PC-3 (cell line): ENCODE data around the gene NFATC2. TPM values are rescaled to one million over a fixed set of nuclear protein-coding genes. Genes with fewer than 3 reads are reported as not detected.

ENCODE experiments used
- ATAC-seq: fragments of 200-7000 bp; cut with Tn5 transposase; 2 replicates; pipeline ENCODE4 v1.9.1; 2020; ENCODE audit warnings: mild to moderate bottlenecking, moderate library complexity
- BruUV-seq: library from RNA; stranded (reverse); fragments of 400-500 nt; replicated peaks from 2 replicates; lab custom pipeline; 2021; lab: Mats Ljungman, UMichigan
- CTCF ChIA-PET: fragments of 300-600 bp; sonication (Branson Sonifier 250); formaldehyde crosslinking; loops from one replicate; lab custom pipeline; 2022; ENCODE audit warnings: antibody characterized with exemption; lab: Charles Lee
- POLR2A ChIA-PET: fragments of 300-600 bp; sonication (Branson Sonifier 250); formaldehyde crosslinking; loops from one replicate; lab custom pipeline; 2022; ENCODE audit warnings: antibody characterized with exemption; ENCODE audit not compliant: unreplicated experiment; lab: Charles Lee
- DNase-seq: peaks from one replicate; pipeline ENCODE4 v3.0.0-alpha.2; 2015
- H2AFZ ChIP-seq: fragments of 300-600 bp; sonication (generic); 2 replicates; pipeline ENCODE4 v1.6.0; 2016; ENCODE audit warnings: antibody characterized with exemption, low read length
- H3F3A ChIP-seq: fragments of 300-600 bp; sonication (generic); one replicate; pipeline ENCODE4 v1.6.0; 2017; ENCODE audit warnings: antibody characterized with exemption, low read length, control low read depth, mild to moderate bottlenecking; ENCODE audit not compliant: unreplicated experiment
- H3K27ac ChIP-seq: fragments of 300-600 bp; sonication (generic); 2 replicates; pipeline ENCODE4 v1.5.1; 2016; ENCODE audit warnings: mild to moderate bottlenecking, low read length
- H3K27me3 ChIP-seq: fragments of 300-600 bp; sonication (generic); 2 replicates; pipeline ENCODE4 v1.6.1; 2016; ENCODE audit warnings: low read length, mixed read lengths
- H3K36me3 ChIP-seq: fragments of 300-600 bp; sonication (generic); 2 replicates; pipeline ENCODE4 v1.6.1; 2016; ENCODE audit warnings: low read depth, mixed run types, low read length, mixed read lengths
- H3K4me1 ChIP-seq: fragments of 300-600 bp; sonication (generic); 2 replicates; pipeline ENCODE4 v1.5.1; 2016; ENCODE audit warnings: low read length; ENCODE audit not compliant: insufficient read depth
- H3K4me2 ChIP-seq: fragments of 300-600 bp; sonication (generic); 2 replicates; pipeline ENCODE4 v1.6.0; 2016; ENCODE audit warnings: low read length
- H3K4me3 ChIP-seq: fragments of 300-600 bp; sonication (generic); 2 replicates; pipeline ENCODE4 v1.5.1; 2016; ENCODE audit warnings: mild to moderate bottlenecking, low read length, mixed read lengths
- H3K79me2 ChIP-seq: fragments of 300-600 bp; sonication (generic); 2 replicates; pipeline ENCODE4 v1.6.1; 2017; ENCODE audit warnings: low read length, mixed read lengths
- H3K9ac ChIP-seq: fragments of 300-600 bp; sonication (generic); 2 replicates; pipeline ENCODE4 v1.6.0; 2016; ENCODE audit warnings: mild to moderate bottlenecking, low read length
- H3K9me2 ChIP-seq: fragments of 300-600 bp; sonication (generic); replicated peaks from 2 replicates; pipeline ENCODE4 v1.6.1; 2016; ENCODE audit warnings: mixed run types, low read length, mixed read lengths
- H3K9me3 ChIP-seq: fragments of 300-600 bp; sonication (generic); 2 replicates; pipeline ENCODE4 v1.6.1; 2016; ENCODE audit warnings: low read length, mixed read lengths
- H4K20me1 ChIP-seq: fragments of 300-600 bp; sonication (generic); 2 replicates; pipeline ENCODE4 v1.6.1; 2016; ENCODE audit warnings: low read length, mixed read lengths
- CTCF ChIP-seq: fragments of 300-600 bp; sonication (generic); conservative IDR thresholded peaks from 2 replicates; pipeline ENCODE4 v1.5.1; 2017; ENCODE audit warnings: antibody characterized with exemption, low read depth, mild to moderate bottlenecking, low read length
- EZH2 ChIP-seq: fragments of 300-600 bp; sonication (generic); IDR thresholded peaks from one replicate; pipeline ENCODE4 v1.6.1; 2017; ENCODE audit warnings: antibody characterized with exemption, mild to moderate bottlenecking, low read length; ENCODE audit not compliant: unreplicated experiment
- EZH2phosphoT487 ChIP-seq: fragments of 300-600 bp; sonication (generic); IDR thresholded peaks from 2 replicates; pipeline ENCODE4 v1.6.1; 2018; ENCODE audit warnings: mild to moderate bottlenecking, antibody characterized with exemption, low read length, borderline replicate concordance
- intact Hi-C: fragments of 100-400 bp; cut with micrococcal nuclease; formaldehyde crosslinking; loops from 2 replicates; pipeline ENCODE4 v1.9.0; 2023
- total RNA-seq: library from RNA; depleted of rRNA; stranded (reverse); fragments of >200 nt; gene quantifications from 2 replicates; pipeline ENCODE4 v1.2.3, GENCODE V29; 2014

The NFATC2 gene
- total RNA-seq, 1 experiment from 2014 or later, result 12.9 TPM

DNA sequence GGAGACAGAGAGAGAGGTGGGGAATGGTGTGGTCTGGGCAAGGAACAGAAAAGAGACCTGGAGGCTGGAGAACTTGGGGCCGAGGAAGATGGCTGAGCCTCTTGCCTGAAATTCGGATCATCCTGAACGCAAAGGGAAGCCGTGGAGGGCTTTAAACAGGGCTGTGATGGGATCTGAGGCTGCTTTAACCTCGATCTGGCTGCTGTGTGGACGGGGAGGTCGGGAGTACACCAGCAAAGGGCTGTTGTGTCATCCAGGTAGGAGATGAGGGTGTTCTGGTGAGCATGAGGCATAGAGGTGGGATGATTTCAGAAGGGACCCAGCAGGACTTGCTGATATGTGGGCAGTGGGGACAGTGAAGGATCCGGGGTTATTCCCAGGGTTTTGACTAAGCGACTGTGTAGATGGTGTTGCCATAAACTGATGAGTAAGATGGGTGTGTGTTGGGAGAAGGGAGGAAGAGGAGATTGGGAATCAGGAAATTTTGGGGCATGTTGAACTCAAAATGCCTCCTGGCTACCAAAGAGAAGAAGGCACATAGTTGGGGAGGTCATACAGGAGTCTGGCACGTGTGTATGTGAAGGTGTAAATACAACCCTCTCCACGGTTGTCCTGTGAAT lies 158.5 kb downstream of the NFATC2 start:
- Histone ChIP-seq H3K4me3 (peak overlapping the region; percentile 30), H3K9me2 (no peaks in the 10 kb centered on the region), H4K20me1 (no peaks in the 10 kb centered on the region), H3K4me2 (peak overlapping the region; percentile 77), H3K27ac (peak overlapping the region; percentile 90), H3K9ac (peak overlapping the region; percentile 80), H2AFZ (peak overlapping the region; percentile 31), H3K36me3 (no peaks in the 10 kb centered on the region), H3F3A (peaks cover 9% of the 10 kb centered on the region), H3K27me3 (no peaks in the 10 kb centered on the region), H3K4me1 (peaks cover 60% of the 10 kb centered on the region), H3K79me2 (no peaks in the 10 kb centered on the region), H3K9me3 (no peaks in the 10 kb centered on the region)
- intact Hi-C loops, result loop anchor here (1.0 to 10.0 kb wide), 5 partner anchors 57 to 399 kb away; no protein-coding TSS in a partner anchor
- POLR2A ChIA-PET, result no interaction called here
- ATAC-seq (peak; percentile 40), DNase-seq (peak; percentile 92)
- CTCF ChIA-PET, result no interaction called here
- BruUV-seq, result TSS peak; percentile 57
- TF ChIP-seq EZH2phosphoT487, result no peak
- no peak for TF ChIP-seq EZH2
- peak; percentile 32; the same call in 1 of the 2 replicates for TF ChIP-seq CTCF

GRCh38 chr20:51382986-51383821 lies 159.3 kb downstream of the NFATC2 start:
- ATAC-seq (peak; percentile 76), DNase-seq (peak; percentile 95)
- ChIA-PET CTCF (interaction anchor here (0.5 to 1.3 kb wide), 2 partner anchors 74 to 396 kb away, joined by 3 to 4 read pairs; no protein-coding TSS in a partner anchor), POLR2A (interaction anchor here (0.6 to 0.7 kb wide), 3 partner anchors 56 to 201 kb away, joined by 3 to 4 read pairs (median 4); no protein-coding TSS in a partner anchor)
- peaks cover 9% of the 10 kb centered on the region for H3F3A ChIP-seq
- no peaks in the 10 kb centered on the region for H3K36me3 ChIP-seq
- H3K4me1 ChIP-seq, result peaks cover 52% of the 10 kb centered on the region
- no peaks in the 10 kb centered on the region for H3K79me2 ChIP-seq
- no peaks in the 10 kb centered on the region for H4K20me1 ChIP-seq
- TF ChIP-seq EZH2phosphoT487 (no peak), EZH2 (no peak), CTCF (no peak)
- peak overlapping the region; percentile 80 for H3K9ac ChIP-seq
- no peaks in the 10 kb centered on the region for H3K27me3 ChIP-seq
- H3K27ac ChIP-seq, result peak overlapping the region; percentile 90
- H3K4me3 ChIP-seq, result peak overlapping the region; percentile 30
- BruUV-seq, result TSS peak; percentile 77
- no peaks in the 10 kb centered on the region for H3K9me2 ChIP-seq
- H3K9me3 ChIP-seq, result no peaks in the 10 kb centered on the region
- peak overlapping the region; percentile 77 for H3K4me2 ChIP-seq
- intact Hi-C loops, result loop anchor here (1.0 to 10.0 kb wide), 5 partner anchors 56 to 398 kb away; no protein-coding TSS in a partner anchor
- peak overlapping the region; percentile 31 for H2AFZ ChIP-seq
